ENCODE data around the gene SLC35G4. TPM values are rescaled to one million over a fixed set of nuclear protein-coding genes. Genes with fewer than 3 reads are reported as not detected.
"Not testable (repeated sequence)": the region's sequence is repeated elsewhere in the genome, so short reads cannot be mapped to it uniquely, and the experiment has no call there.

Gene SLC35G4
- not detected for total RNA-seq

GRCh38 chr18:11609488-11609887 lies at the start of gene SLC35G4:
TSS of gene SLC35G4 (plus strand) at chr18:11609596. CDS start at chr18:11609596, 0 bp downstream.
- CTCF ChIA-PET, POLR2A ChIA-PET: not testable (repeated sequence)

DNA sequence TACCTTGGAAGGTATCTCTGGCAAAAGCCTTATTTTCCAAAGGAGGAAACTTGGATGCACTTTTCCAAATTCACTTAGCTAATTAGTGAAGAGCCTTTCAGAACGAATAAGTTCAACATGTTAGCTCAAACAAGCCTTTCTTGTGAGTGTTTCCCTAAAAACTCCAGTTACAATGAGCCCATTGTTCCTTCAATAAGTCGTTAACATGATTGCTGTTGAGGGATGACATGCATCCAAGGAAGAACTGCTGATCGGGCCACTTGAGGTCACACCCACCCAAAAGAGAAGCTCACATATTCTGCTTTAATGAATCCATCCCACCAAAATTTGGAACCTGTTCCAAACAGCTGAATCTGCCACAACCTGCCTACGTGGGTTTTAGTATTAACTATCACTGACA lies 48.1 kb upstream of the SLC35G4 start:
- CTCF ChIA-PET, result no interaction called here
- POLR2A ChIA-PET, result no interaction called here

- POLR2A ChIA-PET, result no interaction called here
- CTCF ChIA-PET, result no interaction called here
Measured at GRCh38 chr18:11565716-11566115, 43.7 kb upstream of the SLC35G4 start.

DNA sequence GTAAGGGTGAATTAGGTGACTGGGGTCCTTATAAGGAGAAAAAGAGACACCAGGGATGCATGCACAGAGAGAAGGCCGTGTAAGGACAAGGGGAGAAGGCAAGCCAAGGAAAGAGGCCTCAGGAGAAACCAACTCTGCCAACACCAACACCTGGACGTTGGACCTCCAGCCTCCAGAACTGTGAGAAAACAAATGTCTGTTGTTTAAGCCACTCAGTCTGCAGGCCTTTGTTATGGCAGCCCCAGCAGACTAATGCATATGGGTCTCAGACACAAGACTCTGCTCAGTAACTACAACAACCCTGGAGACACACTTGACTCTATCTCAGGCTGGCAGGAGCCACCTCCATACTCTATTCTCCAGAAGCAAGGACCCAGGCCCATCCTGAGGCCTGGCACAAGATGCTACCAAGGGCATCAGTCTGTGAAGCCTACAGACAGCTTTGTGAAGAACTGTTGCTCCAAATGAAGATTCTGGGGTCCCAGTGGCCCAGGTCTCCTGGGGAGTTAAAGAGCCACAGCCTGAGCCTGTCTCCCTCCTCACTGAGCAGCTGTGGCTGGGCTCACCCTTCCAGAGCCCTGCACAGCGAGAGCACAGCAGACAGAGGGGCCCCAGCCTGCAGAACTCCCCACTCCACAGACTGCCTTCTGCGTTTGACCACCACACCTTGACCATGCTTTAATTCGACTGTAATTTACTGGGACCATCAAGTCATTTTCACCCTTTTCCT lies 43.0 kb upstream of the SLC35G4 start:
- POLR2A ChIA-PET, result no interaction called here
- CTCF ChIA-PET, result no interaction called here

DNA sequence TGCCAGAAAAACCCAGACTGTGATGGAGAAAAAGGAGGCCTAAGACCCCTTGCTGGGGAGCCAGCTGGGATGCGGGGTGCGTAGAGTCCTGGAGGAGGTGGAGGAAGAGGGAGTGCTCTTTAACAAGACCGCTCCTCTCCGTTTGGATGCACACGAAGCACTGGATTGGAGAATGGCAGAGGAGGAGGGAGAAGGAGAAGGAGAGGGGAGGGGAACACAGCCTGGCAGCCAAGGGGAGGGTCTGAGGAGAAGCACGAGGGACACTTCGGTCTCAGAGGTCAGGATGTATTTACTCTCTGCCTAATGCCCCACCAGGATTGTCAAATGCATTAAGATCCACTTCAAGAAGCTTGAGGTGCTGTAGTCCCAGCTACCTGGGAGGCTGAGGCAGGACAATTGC lies 42.0 kb upstream of the SLC35G4 start:
- ChIA-PET CTCF (no interaction called here), POLR2A (no interaction called here)

GRCh38 chr18:11570073-11570588 lies 39.3 kb upstream of the SLC35G4 start:
- POLR2A ChIA-PET, result no interaction called here
- CTCF ChIA-PET, result interaction anchor here (1.1 kb wide), 1 partner anchor 695 kb away, joined by 3 read pairs; no protein-coding TSS in a partner anchor

DNA sequence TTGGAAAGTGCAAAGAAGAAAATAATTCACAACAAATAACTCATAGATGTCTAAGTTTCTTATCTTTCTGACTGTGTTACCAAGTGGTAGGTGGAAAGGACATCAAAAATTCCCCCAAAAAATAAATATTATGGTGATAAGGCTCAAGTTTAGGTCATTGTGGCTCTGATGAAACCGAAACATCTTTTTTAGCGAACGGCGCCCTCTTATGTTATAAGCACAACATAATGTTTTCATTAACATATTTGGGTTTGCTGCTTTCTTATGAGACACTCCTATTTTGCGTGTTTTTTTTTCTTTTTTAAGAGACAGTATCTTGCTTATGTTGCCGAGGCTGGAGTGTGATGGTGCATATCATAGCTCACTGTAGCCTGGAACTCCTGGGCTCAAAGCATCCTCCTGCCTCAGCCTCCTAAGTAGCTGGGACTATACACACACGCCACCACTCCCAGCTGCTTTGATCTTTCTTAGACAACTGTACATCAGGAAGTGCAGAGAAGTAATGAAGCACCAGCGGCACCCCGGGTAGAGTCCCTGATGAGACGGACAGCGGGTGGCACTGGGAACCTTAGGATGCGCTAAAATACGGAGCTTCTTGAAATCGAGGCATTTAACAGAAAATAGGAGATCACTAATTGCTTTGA lies 38.5 kb upstream of the SLC35G4 start:
- POLR2A ChIA-PET, result no interaction called here

GRCh38 chr18:11572201-11572600 lies 37.2 kb upstream of the SLC35G4 start:
- POLR2A ChIA-PET, result interaction anchor here (0.6 kb wide), 1 partner anchor 16 kb away, joined by 4 read pairs; no protein-coding TSS in a partner anchor
- CTCF ChIA-PET, result no interaction called here

More for the DNA sequence above, 38.5 kb upstream of the SLC35G4 start:
- CTCF ChIA-PET, result interaction anchor here (1.1 kb wide), 1 partner anchor 696 kb away, joined by 3 read pairs; no protein-coding TSS in a partner anchor

DNA sequence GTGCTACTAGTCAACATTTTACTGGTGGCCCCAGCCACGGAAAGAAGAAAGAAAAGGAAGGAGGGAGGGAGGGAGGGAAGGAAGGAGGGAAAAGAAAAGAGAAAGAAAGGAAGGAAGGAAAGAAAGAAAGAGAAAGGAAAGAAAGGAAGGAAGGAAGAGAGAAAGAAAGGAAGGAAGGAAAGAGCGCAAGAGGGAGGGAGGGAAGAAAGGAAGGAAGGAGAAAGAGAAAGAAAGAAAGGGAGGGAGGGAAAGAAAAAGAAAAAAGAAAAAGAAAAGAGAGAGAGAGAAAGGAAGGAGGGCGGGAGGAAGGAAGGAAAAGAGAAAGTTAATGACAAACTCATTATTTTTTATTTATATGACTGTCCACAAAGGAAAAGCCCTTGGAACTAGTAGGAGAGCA lies 34.9 kb upstream of the SLC35G4 start:
- ChIA-PET POLR2A (no interaction called here), CTCF (no interaction called here)

DNA sequence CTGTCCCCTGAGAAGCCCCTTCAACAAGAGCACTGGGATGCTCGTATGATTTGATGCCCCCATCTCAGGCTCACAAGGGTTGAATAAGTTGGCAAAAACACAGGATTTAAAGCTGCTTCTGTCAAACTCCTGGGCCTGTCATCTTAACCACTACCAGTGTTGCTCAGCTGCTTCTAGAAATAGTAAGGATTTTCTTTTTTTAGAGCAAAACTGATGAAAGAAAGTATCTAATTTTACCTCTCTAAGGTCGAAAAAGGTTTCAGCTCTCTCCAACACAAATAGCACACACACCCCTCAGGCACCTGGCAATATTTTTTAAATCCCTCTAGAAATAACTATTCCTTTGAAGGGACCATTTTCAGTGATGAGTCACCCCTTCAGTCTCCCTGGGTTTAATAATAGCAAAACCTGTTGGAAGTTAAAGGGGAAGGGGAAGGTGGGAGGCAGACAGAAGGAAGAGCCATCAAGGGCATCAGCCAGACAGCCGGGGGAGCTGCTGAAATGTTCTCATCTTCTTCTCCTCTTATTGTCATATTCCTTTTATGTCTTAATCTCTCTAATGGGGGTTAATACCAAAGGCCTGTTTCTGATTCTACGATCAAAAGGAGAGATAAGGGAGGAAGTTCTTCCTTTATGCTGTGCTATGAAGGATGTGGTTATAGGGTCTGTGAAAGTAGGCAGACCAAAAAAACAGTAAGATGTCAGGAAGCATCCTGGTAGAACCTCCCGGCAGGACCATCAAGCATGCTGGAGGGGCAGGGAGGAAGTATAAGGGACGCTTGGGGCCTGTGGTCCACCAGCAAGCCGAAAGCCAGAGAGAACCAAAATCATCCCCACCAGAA lies 31.9 kb upstream of the SLC35G4 start:
- POLR2A ChIA-PET, result no interaction called here
- CTCF ChIA-PET, result no interaction called here

- ChIA-PET POLR2A (no interaction called here), CTCF (no interaction called here)
Measured at GRCh38 chr18:11578799-11579198, 30.6 kb upstream of the SLC35G4 start.

DNA sequence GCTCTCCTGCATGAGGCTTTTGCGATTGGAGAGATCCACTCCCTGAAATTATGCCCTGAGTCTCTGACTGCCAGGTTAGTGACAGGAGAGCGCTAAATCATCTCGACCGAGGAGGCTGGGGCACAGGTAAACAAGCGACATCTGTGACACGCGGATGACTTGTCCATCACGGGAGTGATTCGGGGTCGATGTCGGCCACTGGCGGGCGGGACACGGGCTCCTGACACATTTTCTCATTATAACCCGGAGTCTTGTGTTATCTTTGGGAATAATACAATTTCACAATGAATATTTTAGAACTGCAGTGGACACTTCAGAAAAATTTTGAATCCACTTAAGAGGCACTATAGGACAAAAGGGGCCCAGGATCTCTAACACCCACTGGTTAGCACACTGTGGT lies 29.5 kb upstream of the SLC35G4 start:
- CTCF ChIA-PET, result no interaction called here
- POLR2A ChIA-PET, result no interaction called here

DNA sequence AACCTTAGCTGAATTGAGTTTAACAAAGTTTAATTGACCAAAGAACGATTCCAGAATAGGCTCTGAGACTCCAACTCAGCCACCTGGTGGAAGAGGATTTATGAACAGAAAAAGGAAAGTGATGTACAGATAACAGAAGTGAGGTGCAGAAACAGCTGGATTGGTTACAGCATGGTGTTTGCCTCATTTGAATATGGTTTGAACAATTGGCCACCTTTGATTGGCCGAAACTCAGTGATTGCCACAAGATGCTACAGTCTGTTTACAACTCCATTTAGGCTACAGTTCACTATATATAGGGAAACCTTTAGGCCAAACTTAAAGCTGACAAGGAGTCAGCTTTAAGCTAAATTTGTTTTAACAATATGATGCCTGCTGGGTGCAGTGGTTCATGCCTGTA lies 28.1 kb upstream of the SLC35G4 start:
- ChIA-PET CTCF (no interaction called here), POLR2A (no interaction called here)

DNA sequence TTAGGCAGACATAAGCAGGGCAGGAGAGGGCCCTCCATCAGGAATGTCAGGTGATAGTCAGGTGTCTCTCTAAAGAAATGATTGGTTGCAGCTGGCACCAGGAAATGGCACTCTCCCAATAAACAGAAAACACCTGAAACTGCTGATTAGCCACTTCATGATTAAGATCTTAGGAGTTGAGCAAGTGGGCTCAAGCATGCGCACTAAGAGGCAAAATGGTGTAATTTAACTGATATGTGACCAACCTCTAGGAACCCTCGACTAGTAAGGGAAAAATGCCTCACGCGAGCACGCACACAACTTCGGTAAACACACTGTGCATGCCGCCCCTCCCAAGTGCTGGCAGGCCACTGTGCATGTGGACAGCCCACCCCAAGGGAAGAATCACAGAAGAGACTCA lies 23.8 kb upstream of the SLC35G4 start:
- ChIA-PET POLR2A (no interaction called here), CTCF (no interaction called here)

DNA sequence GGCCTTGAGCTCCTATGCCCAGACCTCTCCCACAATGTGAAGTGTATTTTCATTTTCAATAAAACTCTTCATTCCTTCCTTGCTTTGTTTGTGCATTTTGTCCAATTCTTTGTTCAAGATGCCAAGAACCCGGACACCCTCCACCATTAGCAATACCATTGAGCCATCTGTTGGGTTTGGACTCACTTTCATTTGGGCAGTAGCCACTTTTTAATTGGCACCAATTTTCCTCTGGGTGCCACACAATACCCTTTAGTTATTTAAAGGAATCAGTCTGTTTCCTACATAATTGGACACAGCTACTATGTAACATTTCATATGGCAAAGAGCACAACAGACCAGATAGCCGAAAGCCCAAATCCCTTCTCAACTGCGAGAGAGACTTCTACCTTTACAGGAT lies 22.5 kb upstream of the SLC35G4 start:
- POLR2A ChIA-PET, result no interaction called here
- CTCF ChIA-PET, result no interaction called here

DNA sequence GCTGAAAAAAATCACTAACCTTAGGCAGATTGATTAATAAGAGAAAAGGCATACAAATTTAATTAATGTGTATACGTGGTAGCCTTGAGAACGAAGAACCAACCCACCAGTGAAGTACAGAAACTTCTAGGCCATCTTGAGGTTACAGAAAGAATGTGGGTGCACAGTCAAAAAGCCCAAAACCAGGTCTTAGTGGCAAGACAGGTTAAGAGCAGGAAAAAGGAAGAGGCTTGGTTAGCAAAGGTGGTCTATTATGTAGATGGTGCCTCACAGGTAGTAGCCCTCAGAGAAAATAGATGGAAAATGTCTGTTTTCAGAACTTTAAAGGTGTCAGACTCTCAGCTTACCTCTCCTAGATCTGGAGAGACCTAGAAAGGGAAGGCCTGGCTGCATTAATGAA lies 22.0 kb upstream of the SLC35G4 start:
- ChIA-PET POLR2A (no interaction called here), CTCF (no interaction called here)

DNA sequence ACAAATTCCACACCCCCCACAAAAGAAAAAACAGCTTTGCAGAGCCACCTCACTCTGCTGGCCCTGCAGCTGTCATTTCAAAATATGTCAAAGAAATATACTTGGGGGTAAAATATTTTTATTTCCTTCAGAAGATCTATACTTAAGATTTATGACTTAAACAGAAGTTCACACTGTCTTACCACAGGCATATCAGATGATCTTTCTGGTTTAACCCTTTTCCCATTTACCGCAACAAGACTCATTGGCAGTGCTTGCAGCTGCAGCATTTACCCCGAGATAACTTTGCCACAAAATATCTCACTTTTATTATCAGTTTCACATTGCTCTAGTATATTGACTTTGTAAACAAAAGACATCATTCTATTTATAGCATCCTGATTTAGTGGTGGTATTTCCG lies 21.6 kb upstream of the SLC35G4 start:
- ChIA-PET POLR2A (no interaction called here), CTCF (no interaction called here)

DNA sequence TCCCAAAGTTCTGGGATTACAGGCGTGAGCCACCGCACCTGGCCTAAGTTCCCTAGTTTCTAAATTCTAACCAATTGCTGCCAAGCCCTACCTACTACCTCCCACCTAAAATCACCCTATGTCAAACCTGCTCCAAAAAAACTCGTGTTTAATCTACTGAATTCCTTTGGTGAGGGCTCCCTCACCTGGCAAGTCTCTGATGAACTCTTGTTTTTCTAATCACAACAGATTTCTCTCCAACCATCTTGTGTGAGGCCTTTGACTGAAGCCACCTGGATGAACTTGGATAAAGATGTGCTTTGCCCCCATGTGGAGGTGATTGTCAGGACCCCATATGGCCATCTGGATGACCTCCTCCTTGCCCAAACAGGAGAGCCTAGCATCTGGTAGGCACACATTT lies 17.4 kb upstream of the SLC35G4 start:
- ChIA-PET CTCF (no interaction called here), POLR2A (no interaction called here)

GRCh38 chr18:11600321-11600720 lies 9.1 kb upstream of the SLC35G4 start:
- ChIA-PET CTCF (no interaction called here), POLR2A (no interaction called here)

DNA sequence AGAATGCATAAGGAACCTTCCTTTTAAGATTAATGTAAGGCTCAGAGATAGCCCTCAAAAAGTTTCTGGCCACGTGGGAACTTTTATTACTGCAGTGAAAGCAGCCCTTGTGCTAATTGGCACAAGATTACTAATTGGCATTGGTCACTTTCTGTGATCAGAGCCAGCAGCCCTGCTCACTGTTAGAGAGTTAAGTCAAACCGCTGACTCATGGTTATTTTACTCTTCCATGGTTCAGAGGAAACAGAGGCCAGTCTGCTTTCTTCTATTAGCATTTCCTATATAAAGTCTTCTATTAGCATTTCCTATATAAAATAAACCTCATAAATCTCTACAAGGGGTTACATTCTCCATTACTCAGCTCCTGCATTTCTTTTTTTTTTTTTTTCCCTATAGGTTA lies 1.5 kb upstream of the SLC35G4 start:
- ChIA-PET CTCF (no interaction called here), POLR2A (no interaction called here)

DNA sequence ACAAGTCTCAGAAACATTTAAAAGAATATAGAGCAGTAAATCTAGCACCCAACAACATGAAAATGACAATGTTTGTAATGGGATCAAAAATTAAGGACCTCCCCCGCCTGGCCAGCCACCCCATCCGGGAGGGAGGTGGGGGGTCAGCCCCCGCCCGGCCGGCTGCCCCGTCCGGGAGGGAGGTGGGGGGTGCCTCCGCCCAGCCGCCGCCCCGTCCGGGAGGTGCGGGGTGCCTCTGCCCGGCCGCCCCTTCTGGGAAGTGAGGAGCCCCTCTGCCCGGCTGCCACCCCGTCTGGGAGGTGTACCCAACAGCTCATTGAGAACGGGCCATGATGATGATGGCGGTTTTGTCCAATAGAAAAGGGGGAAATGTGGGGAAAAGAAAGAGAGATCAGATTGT lies 778 bp upstream of the SLC35G4 start:
- POLR2A ChIA-PET, CTCF ChIA-PET: not testable (repeated sequence)
